ENCODE measurements around the gene CD164L2. TPM values are rescaled to one million over a fixed set of nuclear protein-coding genes. Genes with fewer than 3 reads are reported as not detected.

The CD164L2 gene
- total and polyA plus RNA-seq, 12 donors: 0.11 to 2.6 (median 0.17) TPM; not detected in 6

GRCh38 chr1:27336756-27337155, 46.4 kb downstream of the CD164L2 start:
- H3K36me3 ChIP-seq (replicated peaks in 1 of 2): peaks cover 0 to 48% of the 10 kb centered on the region in 2 donors
- no peaks in the 10 kb centered on the region for H3K27me3 ChIP-seq
- intact Hi-C loops (cut with DNase I): no loop called here
- WGBS, 4 donors: 82 to 91% (median 89%) methylated on average over 5 of the region's 5 CpGs
- peaks cover 5 to 13% of the 10 kb centered on the region in 2 donors for H3K4me1 ChIP-seq (replicated peaks in 1 of 2)
- no peak overlapping the region for H3K27ac ChIP-seq
- no peak overlapping the region for H3K4me3 ChIP-seq
- TF ChIP-seq CTCF (IDR thresholded peaks at IDR 0.05): no peak
- no peak for TF ChIP-seq POLR2A (IDR thresholded peaks at IDR 0.05)
- H3K9me3 ChIP-seq (replicated peaks in 1 of 3): no peaks in the 10 kb centered on the region
- DNase-seq: no peak

GRCh38 chr1:27335506-27336422, 47.4 kb downstream of the CD164L2 start:
- DNase-seq: no peak
- Histone ChIP-seq H3K36me3 (replicated peaks in 1 of 2) (peaks cover 0 to 58% of the 10 kb centered on the region in 2 donors), H3K9me3 (replicated peaks in 1 of 3) (no peaks in the 10 kb centered on the region), H3K27me3 (no peaks in the 10 kb centered on the region), H3K27ac (no peak overlapping the region), H3K4me1 (replicated peaks in 1 of 2) (peaks cover 5 to 12% of the 10 kb centered on the region in 2 donors), H3K4me3 (no peak overlapping the region)
- no peak for TF ChIP-seq POLR2A (IDR thresholded peaks at IDR 0.05)
- no peak for TF ChIP-seq CTCF (IDR thresholded peaks at IDR 0.05)
- intact Hi-C loops (cut with DNase I): no loop called here
- 93 to 96% (median 94%) methylated on average over 8 to 17 of the region's 17 CpGs for WGBS, 4 donors

GRCh38 chr1:27333717-27334279, 49.3 kb downstream of the CD164L2 start:
- H3K4me3 ChIP-seq: no peak overlapping the region
- peaks cover 0 to 60% of the 10 kb centered on the region in 2 donors for H3K36me3 ChIP-seq (replicated peaks in 1 of 2)
- 87 to 94% (median 93%) methylated on average over 14 to 17 of the region's 17 CpGs for WGBS, 4 donors
- TF ChIP-seq POLR2A (IDR thresholded peaks at IDR 0.05) (no peak), CTCF (IDR thresholded peaks at IDR 0.05) (no peak)
- H3K4me1 ChIP-seq (replicated peaks in 1 of 2): peaks cover 5 to 12% of the 10 kb centered on the region in 2 donors
- no peaks in the 10 kb centered on the region for H3K27me3 ChIP-seq
- no peak overlapping the region for H3K27ac ChIP-seq
- intact Hi-C loops (cut with DNase I): no loop called here
- no peak for DNase-seq
- no peaks in the 10 kb centered on the region for H3K9me3 ChIP-seq (replicated peaks in 1 of 3)

GRCh38 chr1:27332536-27333281, 50.4 kb downstream of the CD164L2 start:
- 60 to 71% (median 65%) methylated on average over 8 to 11 of the region's 11 CpGs for WGBS, 4 donors
- peak overlapping the region in 1 of 5 donors; percentile 14 for H3K27ac ChIP-seq
- no peak for TF ChIP-seq POLR2A (IDR thresholded peaks at IDR 0.05)
- TF ChIP-seq CTCF (IDR thresholded peaks at IDR 0.05): peak; percentile 56 to 78 (median 64)
- H3K4me1 ChIP-seq (replicated peaks in 1 of 2): peaks cover 5 to 12% of the 10 kb centered on the region in 2 donors
- peak in 3 of 7 donors; percentile 33 to 51 (median 40) for DNase-seq
- no peaks in the 10 kb centered on the region for H3K27me3 ChIP-seq
- no peaks in the 10 kb centered on the region for H3K9me3 ChIP-seq (replicated peaks in 1 of 3)
- peaks cover 0 to 62% of the 10 kb centered on the region in 2 donors for H3K36me3 ChIP-seq (replicated peaks in 1 of 2)
- H3K4me3 ChIP-seq: no peak overlapping the region
- intact Hi-C loops (cut with DNase I): no loop called here

Data from adrenal gland (tissue), 12 donors.